Cardiac fibroblast (primary cell): ENCODE data around the gene PRKN.

ENCODE experiments used
- DNase-seq, 2 donors: peaks; one replicate each; pipeline versions ENCODE4 v3.0.0 to v3.0.0-alpha.2; 2010; ENCODE audit warnings: low read depth in 2 of 2
- H3K4me3 ChIP-seq, 2 donors: replicated peaks in 1 of 2; 1 replicate in 1 of 2; 2 replicates in 1 of 2; pipeline ENCODE4 v1.5.1; 2011; ENCODE audit warnings: low read depth in 2 of 2, low read length in 2 of 2, mild to moderate bottlenecking in 2 of 2, moderate library complexity in 1 of 2
- TF ChIP-seq, protein P1 (sequence below): IDR thresholded peaks from one replicate; pipeline ENCODE4 v1.5.1; 2011; ENCODE audit warnings: low read depth, mild to moderate bottlenecking, low read length, inconsistent platforms

Gene PRKN

GRCh38 chr6:162489101-162489976 lies 238.2 kb downstream of the PRKN start:
- TF ChIP-seq, protein P1, sequence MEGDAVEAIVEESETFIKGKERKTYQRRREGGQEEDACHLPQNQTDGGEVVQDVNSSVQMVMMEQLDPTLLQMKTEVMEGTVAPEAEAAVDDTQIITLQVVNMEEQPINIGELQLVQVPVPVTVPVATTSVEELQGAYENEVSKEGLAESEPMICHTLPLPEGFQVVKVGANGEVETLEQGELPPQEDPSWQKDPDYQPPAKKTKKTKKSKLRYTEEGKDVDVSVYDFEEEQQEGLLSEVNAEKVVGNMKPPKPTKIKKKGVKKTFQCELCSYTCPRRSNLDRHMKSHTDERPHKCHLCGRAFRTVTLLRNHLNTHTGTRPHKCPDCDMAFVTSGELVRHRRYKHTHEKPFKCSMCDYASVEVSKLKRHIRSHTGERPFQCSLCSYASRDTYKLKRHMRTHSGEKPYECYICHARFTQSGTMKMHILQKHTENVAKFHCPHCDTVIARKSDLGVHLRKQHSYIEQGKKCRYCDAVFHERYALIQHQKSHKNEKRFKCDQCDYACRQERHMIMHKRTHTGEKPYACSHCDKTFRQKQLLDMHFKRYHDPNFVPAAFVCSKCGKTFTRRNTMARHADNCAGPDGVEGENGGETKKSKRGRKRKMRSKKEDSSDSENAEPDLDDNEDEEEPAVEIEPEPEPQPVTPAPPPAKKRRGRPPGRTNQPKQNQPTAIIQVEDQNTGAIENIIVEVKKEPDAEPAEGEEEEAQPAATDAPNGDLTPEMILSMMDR = no peak
- no peak overlapping the region for H3K4me3 ChIP-seq
- no peak for DNase-seq

DNA sequence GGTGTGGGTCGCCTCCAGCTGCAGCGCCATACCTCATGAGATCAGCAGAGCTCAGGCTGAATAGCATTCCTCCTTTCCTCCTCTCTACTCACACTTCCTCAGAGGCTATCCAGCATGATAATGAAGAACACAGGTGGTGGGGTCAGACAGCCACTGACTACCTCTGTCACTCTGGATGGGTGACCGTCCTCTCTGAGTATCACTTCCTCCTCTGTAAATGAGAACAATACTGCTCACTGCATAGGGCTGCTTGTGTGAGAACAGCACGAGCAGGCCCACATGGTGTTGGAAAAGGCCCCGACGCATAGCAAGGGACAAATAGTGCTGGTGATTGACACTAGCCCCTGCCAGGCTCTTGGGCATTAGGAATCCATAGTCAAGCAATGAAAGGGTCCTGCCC lies 239.1 kb downstream of the PRKN start:
- H3K4me3 ChIP-seq = no peak overlapping the region
- TF ChIP-seq, protein P1 = no peak
- DNase-seq = no peak

DNA sequence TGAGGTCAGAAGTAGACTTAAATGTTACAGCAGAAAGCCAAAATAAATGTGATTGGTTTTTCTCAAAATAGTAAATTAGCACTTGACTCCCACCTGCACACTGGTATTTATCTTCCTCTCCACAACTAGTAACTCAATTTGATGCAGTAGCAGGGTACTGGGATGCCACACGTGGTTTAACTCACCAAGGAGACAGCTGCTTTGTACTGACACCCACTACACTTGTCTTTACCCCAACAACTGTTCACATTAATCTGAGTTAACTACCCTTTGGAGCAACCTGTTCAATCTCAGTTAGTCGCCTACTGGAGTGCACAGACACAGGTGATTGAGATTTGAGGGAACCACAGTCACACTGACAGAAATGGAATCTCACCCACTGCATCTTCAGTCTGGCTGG lies 242.1 kb downstream of the PRKN start:
- H3K4me3 ChIP-seq = no peak overlapping the region
- TF ChIP-seq, protein P1 = no peak
- DNase-seq = no peak

GRCh38 chr6:162481938-162482337 lies 245.6 kb downstream of the PRKN start:
- no peak for DNase-seq
- TF ChIP-seq, protein P1 = no peak
- H3K4me3 ChIP-seq = no peak overlapping the region

- no peak for DNase-seq
- H3K4me3 ChIP-seq = no peak overlapping the region
- TF ChIP-seq, protein P1 = no peak
These were observed 246.2 kb downstream of the PRKN start for GRCh38 chr6:162481320-162481719.

DNA sequence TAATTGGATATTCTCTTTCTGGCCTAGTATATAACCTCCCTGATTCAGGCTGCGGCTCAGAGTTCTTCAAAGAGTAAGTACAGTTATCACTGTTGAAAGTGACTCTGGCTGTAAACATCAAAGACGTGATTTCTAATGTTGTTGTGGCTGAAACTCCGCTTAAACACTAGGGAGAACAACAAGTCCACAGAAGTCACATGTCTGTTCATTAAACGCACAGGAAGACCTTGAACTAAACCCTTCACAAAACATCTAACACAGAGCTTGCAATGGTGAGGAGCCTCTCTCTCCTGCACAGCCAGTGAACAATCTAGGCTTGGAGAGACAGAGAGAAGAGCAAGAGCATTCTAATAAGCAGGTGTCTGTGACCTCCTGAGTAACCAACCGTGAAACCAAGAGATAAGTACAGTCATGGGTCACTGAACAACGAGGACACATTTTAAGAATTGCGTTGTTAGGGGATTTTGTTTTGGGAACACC lies 249.3 kb downstream of the PRKN start:
- TF ChIP-seq, protein P1 = no peak
- DNase-seq = no peak
- H3K4me3 ChIP-seq = no peak overlapping the region
